ENCODE measurements around the gene NME9.

Gene NME9

GRCh38 chr3:138361561-138361971, 31.9 kb upstream of the NME9 start:
- no peak for DNase-seq

GRCh38 chr3:138360869-138361525, 31.3 kb upstream of the NME9 start:
- DNase-seq, result no peak

- DNase-seq, result no peak
Observed at GRCh38 chr3:138359919-138360868, 30.5 kb upstream of the NME9 start.

GRCh38 chr3:138359148-138359918, 29.7 kb upstream of the NME9 start:
- DNase-seq, result no peak

- DNase-seq, result no peak
Observed at GRCh38 chr3:138356730-138357405, 27.2 kb upstream of the NME9 start.

- DNase-seq, result no peak
Observed at GRCh38 chr3:138355071-138355470, 25.4 kb upstream of the NME9 start.

- no peak for DNase-seq
Observed at GRCh38 chr3:138354376-138354775, 24.7 kb upstream of the NME9 start.

- no peak for DNase-seq
Observed at GRCh38 chr3:138351916-138352550, 22.4 kb upstream of the NME9 start.

GRCh38 chr3:138351151-138351550, 21.5 kb upstream of the NME9 start:
- DNase-seq, result no peak

GRCh38 chr3:138349926-138350665, 20.4 kb upstream of the NME9 start:
- no peak for DNase-seq

GRCh38 chr3:138348754-138349739, 19.4 kb upstream of the NME9 start:
- no peak for DNase-seq

- DNase-seq, result peak; percentile 73
Observed at GRCh38 chr3:138347960-138348753, 18.5 kb upstream of the NME9 start, which contains the start of gene MRAS. Gene MRAS (plus strand): TSS chr3:138348579. CDS start chr3:138372884, 24,305 bp downstream.

- no peak for DNase-seq
Observed at GRCh38 chr3:138344754-138345153, 15.1 kb upstream of the NME9 start.

- DNase-seq, result no peak
Observed at GRCh38 chr3:138340511-138340910, 10.9 kb upstream of the NME9 start.

- DNase-seq, result no peak
Observed at GRCh38 chr3:138338811-138339210, 9.2 kb upstream of the NME9 start.

GRCh38 chr3:138338244-138338643, 8.6 kb upstream of the NME9 start:
- no peak for DNase-seq

- DNase-seq, result no peak
Observed at GRCh38 chr3:138336454-138336999, 6.9 kb upstream of the NME9 start.

- DNase-seq, result no peak
Observed at GRCh38 chr3:138334608-138335007, 5.0 kb upstream of the NME9 start.

Data from amniotic stem cell (primary cell).